Middle frontal gyrus (tissue), 1 donor: ENCODE measurements around the gene PIM2.
"Not testable (repeated sequence)": the region's sequence is repeated elsewhere in the genome, so short reads cannot be mapped to it uniquely, and the experiment has no call there.

Experiments used
- DNase-seq: peaks from one replicate; pipeline ENCODE4 v3.0.0-alpha.2; 2015; ENCODE audit warnings: low spot score; ENCODE audit errors: extremely low spot score

PIM2 gene

DNA sequence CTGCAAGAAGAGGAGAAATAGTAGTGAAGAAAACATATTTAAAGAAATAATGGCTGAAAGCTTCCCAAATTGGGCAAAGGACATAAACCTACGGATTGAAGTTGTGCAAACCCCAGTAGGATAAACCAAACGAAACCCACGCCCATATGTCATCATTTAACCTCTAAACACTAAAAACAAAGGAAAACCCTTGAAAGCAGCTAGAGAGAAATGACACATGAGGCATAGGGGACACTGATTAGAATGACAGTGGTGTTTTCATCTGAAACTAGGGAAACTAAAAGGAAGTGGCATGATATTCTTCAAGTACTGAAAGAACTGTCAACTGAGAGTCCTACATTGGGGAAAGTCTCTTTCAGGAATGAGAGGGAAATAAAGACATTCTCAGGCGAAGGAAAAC lies 41.9 kb downstream of the PIM2 start:
- DNase-seq: not testable (repeated sequence)

DNA sequence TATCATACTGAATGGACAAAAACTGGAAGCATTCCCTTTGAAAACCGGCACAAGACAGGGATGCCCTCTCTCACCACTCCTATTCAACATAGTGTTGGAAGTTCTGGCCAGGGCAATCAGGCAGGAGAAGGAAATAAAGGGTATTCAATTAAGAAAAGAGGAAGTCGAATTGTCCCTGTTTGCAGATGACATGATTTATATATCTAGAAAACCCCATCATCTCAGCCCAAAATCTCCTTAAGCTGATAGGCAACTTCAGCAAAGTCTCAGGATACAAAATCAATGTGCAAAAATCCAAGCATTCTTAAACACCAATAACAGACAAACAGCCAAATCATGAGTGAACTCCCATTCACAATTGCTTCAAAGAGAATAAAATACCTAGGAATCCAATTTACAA lies 46.8 kb downstream of the PIM2 start:
- DNase-seq: not testable (repeated sequence)

DNA sequence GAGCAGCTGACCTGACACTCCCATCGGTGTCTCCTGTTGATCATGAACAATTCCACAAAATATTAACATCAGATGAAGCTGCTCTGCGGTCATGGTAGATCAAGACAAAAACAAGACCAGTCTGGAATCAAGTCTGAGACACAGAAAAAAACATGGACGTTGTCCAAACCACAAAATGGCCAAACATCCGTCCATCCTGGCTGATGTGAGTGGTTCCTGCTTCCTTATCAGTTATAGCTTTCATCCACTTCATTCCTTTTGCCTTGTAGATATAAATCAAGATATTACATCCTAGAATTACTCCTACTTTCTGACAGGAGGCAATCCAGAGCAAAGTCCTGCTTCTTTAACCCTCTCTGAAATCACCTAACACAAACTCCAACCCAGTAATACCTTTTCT lies 54.6 kb downstream of the PIM2 start:
- DNase-seq: no peak
